Posterior vena cava (tissue), 2 donors: ENCODE data around the gene PDZD4. TPM values are rescaled to one million over a fixed set of nuclear protein-coding genes. Genes with fewer than 3 reads are reported as not detected.
A peak's percentile ranks its signal among the peaks of the same experiment; 100 is the strongest.

ENCODE experiments used
- DNase-seq: peaks from one replicate; pipeline ENCODE4 v3.0.0-alpha.2; 2020; ENCODE audit warnings: low spot score
- intact Hi-C, 2 donors: fragments of 100-400 bp; cut with DNase I; formaldehyde crosslinking; loops; one replicate each; pipeline versions ENCODE4 v1.14.1 to v1.14.2; 2022 to 2023
- long read RNA-seq, 2 donors: library from polyadenylated mRNA; unstranded; transcript quantifications; one replicate each; pipeline ENCODE4 v2.0.0, GENCODE V29; 2020 to 2021
- total RNA-seq, 2 donors: library from RNA; stranded (reverse); fragmentation: NEBNext Ultra II Directional; extraction: Animal tissue kit (Norgen Biotek cat#: 25700); gene quantifications; one replicate each; pipeline ENCODE4 v1.2.1, GENCODE V29; 2021
- donor health status: DM: yes; HTN: yes; CAD: no.
- donor health status: DM: yes; HTN: yes; CAD: no.

PDZD4 gene, protein sequence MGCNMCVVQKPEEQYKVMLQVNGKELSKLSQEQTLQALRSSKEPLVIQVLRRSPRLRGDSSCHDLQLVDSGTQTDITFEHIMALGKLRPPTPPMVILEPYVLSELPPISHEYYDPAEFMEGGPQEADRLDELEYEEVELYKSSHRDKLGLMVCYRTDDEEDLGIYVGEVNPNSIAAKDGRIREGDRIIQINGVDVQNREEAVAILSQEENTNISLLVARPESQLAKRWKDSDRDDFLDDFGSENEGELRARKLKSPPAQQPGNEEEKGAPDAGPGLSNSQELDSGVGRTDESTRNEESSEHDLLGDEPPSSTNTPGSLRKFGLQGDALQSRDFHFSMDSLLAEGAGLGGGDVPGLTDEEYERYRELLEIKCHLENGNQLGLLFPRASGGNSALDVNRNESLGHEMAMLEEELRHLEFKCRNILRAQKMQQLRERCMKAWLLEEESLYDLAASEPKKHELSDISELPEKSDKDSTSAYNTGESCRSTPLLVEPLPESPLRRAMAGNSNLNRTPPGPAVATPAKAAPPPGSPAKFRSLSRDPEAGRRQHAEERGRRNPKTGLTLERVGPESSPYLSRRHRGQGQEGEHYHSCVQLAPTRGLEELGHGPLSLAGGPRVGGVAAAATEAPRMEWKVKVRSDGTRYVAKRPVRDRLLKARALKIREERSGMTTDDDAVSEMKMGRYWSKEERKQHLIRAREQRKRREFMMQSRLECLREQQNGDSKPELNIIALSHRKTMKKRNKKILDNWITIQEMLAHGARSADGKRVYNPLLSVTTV
- 10 to 100 TPM; 21.0 to 22.9 TPM for total RNA-seq
- long read RNA-seq, donor 1, partial matches to known transcripts: 0 of 1 reads
- long read RNA-seq, donor 1, other reads (novel, unspliced or antisense): 1 of 1 reads
- long read RNA-seq, donor 2, partial matches to known transcripts: 0 of 2 reads
- long read RNA-seq, donor 2, other reads (novel, unspliced or antisense): 2 of 2 reads

DNA sequence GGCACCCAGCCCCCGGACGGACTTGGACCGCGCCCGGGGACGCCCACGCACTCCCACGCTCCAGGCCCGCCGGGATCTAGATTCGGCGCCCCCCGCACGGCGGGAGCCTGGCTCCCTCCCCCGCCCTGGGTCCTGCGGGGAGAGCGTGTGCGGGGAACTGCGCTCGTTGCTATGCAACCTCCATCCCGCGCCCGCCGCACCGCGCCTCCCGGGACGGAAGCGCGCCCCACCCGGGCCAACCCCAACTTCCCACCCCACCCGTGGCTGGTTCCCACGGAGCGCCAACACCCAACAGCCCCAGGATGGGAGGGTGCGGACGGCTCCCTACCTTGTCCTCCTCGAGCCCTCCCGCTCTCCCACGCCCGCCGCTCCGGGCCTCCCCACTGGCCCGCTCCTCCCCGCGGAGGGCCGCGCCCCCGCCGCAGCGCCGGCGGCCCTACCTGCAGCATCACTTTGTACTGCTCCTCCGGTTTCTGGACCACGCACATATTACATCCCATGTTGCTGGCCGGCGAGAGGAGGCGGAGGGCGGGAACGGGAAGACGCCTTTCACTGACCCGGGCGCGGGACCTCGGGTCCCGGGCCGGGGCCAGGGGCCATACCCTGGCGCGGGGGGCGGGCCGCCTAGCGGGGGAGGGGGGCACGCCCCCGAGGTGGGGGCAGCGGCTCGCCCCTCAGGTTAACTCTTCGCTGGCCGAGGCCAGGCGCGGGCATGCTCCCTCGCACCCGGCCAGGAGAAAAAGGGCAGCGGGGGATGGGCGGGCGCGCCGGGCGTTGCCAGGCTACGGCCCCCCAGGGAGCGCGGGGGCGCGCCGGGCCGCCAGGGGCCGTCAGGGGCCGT lies at the start of gene PDZD4:
PDZD4 (minus strand) TSS at position 746 of the 841 bp plus-strand sequence; CDS start at position 500, 246 bp downstream.
- no peak for DNase-seq
- intact Hi-C loops: no loop called here

DNA sequence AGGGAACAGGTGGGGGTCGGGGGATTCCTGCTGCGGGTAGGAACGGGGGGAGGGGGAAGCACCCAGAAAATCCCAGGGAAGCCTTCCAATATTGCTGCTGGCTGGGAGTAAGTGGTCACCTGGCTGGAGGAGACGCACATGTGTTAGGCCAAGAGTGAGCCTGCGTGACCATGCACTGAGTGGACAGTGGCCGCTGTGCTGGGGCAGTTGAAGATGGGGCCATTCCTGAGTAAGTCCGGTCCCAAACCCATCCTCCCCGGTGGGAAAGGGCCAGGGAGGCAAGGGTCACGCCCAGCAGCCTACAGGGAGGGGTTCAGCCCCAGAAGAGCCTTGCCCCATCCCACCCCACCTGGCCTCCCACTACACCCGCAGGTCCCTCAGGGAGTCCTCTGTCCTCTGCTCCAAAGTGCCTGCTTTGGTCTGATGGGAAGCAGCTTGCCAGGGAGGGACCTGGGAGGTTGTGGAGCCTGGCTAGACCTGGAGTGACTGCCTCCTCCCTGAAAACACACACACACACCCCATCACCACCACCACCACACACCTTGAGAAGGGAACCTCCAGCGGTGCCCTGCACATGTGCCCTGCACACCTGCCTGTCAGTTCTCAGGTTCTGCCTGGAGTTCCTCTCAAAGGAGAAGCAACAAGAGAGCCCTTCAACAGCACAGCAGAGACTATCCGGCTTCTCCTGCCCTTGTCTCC lies 49.5 kb upstream of the PDZD4 start:
- intact Hi-C loops: no loop called here
- DNase-seq: no peak

DNA sequence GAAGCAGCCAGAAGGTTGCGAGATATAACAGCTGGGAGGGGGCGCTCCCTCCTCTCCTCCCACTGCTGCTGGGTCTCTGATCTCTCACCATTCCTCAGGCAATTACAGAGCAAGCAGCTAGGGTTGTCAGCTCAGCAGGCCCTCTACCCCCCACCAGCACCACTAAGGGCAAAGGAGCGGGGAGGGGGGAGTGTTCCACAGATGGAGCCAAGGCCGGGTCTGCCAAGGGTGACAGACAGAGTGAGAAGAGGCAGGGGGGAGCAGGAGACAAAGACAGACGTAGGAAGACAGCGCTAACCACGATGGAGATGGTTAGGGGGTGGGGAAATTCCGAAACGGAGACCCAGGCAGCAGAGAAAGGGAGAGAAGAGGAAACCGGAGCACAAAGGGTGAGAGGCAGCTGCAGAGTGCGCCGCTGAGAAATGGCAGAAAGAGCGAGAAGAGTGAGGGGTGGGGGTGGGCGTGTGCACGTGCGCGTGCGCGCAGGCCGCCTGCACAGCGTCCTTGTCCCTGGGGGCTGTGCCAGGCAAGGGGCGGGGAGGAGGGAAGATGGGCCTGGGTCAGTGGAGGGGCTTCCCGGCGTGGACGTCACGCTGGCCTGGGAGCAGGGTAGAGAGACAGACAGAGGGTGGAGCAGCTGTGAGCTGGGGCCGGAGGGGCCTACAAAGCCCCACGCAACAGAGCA lies 48.8 kb upstream of the PDZD4 start:
- intact Hi-C loops: no loop called here
- DNase-seq: no peak

- intact Hi-C loops: no loop called here
These were observed 48.0 kb upstream of the PDZD4 start for GRCh38 chrX:153878345-153878744.

DNA sequence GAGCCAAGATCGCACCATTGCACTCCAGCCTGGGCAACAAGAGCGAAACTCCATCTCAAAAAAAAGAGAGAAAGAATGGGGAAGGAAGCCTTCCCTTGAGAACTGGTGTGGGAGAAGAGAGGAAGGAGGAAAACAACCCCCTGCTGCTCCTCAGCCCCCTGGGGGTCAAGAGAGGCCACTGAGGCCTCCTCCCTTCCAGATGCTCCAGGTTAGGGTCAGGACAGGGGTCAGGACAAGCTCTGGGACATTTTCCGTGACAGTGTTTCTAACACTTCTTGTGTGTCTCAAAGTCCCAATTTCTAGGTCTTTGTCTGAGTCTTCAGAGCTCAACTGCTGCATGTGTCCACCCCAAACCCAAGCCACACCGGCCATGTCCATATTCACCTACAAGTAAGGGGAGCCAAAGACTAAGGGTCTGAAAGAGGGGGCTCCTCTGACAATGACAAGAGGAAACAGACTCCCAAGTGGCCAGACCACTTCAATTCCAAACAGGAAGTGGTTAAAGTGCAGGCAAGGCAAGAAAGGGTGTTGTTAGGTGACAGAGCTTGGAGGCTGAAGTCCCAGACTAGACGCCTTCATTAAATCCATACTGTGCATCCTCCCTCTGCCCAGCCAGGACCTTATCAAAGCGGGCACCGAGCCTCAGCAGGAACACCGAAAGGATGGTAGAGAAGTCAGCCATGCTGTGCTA lies 47.4 kb upstream of the PDZD4 start:
- DNase-seq: peak; percentile 12
- intact Hi-C loops: no loop called here

More at GRCh38 chrX:153878345-153878744, 48.0 kb upstream of the PDZD4 start:
- no peak for DNase-seq

DNA sequence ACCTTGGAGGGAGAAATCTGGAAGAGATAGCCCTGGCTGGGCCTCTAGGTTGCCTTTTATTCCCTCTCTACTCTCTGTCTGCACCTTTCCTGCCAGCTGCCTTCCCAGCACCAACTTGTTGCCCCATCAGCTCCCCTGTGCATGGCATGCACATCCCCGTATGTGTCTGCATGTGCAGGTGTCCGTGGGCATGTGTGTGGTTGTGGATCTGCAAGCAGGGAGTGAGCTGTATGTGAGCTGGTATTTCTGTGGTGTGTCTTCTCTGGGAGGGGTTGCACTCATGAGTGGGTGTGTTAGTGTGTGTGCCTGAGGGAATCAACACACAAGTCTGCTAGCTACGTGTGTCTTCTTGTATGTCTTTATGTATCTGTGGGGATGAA lies 45.8 kb upstream of the PDZD4 start:
- DNase-seq: no peak
- intact Hi-C loops: no loop called here

DNA sequence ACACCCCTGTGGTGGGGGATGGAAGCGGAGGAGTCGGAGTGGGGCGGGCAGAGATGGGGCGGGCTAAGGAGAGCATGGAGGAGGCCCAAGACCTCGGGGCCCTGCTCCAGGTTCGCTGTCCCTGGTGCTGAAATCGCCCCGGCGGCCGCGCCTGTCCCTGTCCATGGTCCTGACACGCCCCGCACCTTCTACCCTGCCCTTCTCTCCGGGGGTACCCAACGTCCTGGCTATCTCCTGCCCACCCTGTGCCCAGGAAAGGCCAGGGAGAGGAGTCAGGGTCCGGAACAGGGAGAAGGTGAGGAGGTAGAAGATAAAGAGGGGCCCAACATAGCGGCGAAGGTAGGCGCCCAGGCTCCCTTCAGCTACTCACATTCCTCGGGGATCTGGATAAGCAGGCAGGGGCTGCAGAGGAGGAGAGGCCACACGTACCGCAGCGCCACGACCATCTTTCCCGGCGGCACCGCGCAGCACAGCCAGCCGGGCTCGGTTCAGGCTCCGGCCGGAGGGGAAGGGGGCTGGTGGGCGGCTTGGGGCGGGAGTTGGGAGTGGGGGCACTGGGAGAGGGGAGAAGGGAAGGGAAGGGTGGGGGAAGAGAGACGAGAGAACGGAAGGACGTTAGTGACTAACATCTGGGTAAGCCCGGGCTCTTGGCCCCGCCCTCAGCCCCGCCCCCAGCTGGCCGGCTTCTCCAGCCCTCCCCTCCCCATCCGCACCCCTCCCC lies 45.2 kb upstream of the PDZD4 start:
- intact Hi-C loops: no loop called here
- DNase-seq: peak; percentile 87

GRCh38 chrX:153874366-153875125 lies 44.2 kb upstream of the PDZD4 start:
- intact Hi-C loops: no loop called here
- peak; percentile 50 for DNase-seq

GRCh38 chrX:153874085-153874365 lies 43.7 kb upstream of the PDZD4 start:
- intact Hi-C loops: no loop called here

GRCh38 chrX:153873282-153874084 lies 43.1 kb upstream of the PDZD4 start:
- DNase-seq: peak; percentile 67
- intact Hi-C loops: no loop called here

More at GRCh38 chrX:153874085-153874365, 43.7 kb upstream of the PDZD4 start:
- DNase-seq: no peak

- intact Hi-C loops: no loop called here
- no peak for DNase-seq
These were observed 41.9 kb upstream of the PDZD4 start for GRCh38 chrX:153871946-153872878.

DNA sequence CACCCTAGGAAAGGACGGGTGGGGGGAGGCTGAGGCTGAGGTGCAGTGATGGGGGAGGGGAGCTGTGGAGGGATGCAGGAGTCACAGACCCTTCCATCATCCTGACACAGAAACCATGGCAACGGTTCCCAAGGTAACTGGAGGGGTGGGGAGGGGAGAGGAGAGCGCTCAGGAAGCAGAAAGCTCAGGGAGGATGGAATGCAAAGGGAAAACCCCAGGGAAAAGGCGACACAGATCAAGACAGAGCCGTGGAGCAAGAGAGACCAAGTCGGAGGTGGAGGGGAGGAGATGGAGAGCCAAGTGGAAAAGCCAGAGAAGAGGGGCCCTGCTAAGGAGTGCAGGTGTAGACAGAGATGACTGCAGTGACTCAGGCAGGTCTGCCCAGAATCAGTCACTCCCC lies 41.1 kb upstream of the PDZD4 start:
- no peak for DNase-seq
- intact Hi-C loops: no loop called here

DNA sequence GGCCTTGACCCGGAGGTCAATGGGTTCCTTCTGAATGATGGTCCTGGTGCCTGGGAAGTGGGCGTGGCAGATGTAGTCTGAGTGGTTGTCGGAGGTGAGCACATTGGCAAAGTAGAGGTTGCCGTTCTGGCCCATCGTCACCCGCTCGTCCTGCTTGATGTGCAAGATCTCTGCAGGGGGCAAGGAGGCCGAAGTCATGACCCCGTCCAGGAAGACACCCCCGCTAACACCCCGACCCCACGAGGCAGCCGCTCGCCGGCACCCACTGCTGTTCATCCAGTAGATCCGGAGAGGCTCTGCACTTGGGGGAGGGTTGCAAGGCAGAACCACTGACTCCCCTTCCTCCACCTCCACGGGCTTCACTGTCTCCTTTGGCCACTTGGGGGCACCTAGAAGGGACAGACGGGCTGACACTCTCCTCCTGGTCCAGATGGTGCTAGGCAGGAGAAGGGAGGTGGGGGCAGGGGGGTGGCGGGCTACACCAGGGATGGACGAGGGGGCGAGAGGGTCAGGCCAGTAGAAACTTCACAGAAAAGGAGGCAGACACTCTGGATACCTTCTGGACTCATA lies 40.5 kb upstream of the PDZD4 start:
- intact Hi-C loops: no loop called here

GRCh38 chrX:153870288-153870690 lies 39.9 kb upstream of the PDZD4 start:
- peak; percentile 73 for DNase-seq
- intact Hi-C loops: no loop called here

More for the DNA sequence above, 40.5 kb upstream of the PDZD4 start:
- DNase-seq: peak; percentile 72
